ENCODE measurements around the gene TCAF2.
"Not testable (repeated sequence)": the region's sequence is repeated elsewhere in the genome, so short reads cannot be mapped to it uniquely, and the experiment has no call there.

DNA sequence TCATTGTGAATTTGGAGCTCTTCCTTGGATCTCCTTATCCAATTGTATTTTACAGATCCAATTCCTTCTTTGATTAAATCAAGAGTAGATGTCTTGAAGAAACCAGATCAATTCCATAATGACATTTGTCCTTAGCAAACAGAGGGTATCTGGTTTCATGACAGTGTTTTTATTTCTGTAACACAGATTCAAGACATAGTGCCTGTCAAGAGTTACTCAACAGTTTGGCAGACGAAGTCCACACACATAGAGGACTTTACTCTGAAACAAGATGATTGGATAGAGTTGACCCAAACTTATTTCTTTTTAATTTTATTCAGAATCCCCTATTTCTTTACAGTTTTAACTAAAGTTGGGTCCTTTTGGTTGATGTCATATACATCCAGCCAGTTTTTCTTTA, 14.7 kb upstream of the TCAF2 start:
- not testable (repeated sequence) for TF ChIP-seq CTCF (conservative IDR thresholded peaks at IDR 0.05); ZFX (IDR thresholded peaks at IDR 0.05)

All from C4-2B (cell line).